Ovary (tissue), 9 donors: ENCODE results near the gene HSD11B1. TPM values are rescaled to one million over a fixed set of nuclear protein-coding genes. Genes with fewer than 3 reads are reported as not detected.

Source experiments
- DNase-seq, 5 donors: peaks; one replicate each; pipeline ENCODE4 v3.0.0-alpha.2; 2019 to 2020
- H3K27ac ChIP-seq, 2 donors: fragments of 200-600 bp; one replicate each; pipeline versions ENCODE4 v1.5.1 to v1.8.0; 2019 to 2022
- H3K27me3 ChIP-seq: fragments of 200-600 bp; one replicate; pipeline ENCODE4 v1.8.0; 2022
- H3K36me3 ChIP-seq: fragments of 200-600 bp; sonication (generic); one replicate; pipeline ENCODE4 v1.5.1; 2019
- H3K4me1 ChIP-seq: one replicate; pipeline ENCODE4 v1.8.1; 2013; ENCODE audit warnings: mild to moderate bottlenecking, moderate library complexity; ENCODE audit not compliant: insufficient read depth
- H3K4me3 ChIP-seq: fragments of 200-600 bp; sonication (generic); one replicate; pipeline ENCODE4 v1.5.1; 2017
- H3K9me3 ChIP-seq, 2 donors: fragments of 200-600 bp in 1 of 2; sonication (generic) in 1 of 2; one replicate each; pipeline versions ENCODE4 v1.5.1 to v1.8.1; 2013 to 2019; ENCODE audit warnings: mild to moderate bottlenecking in 1 of 2, moderate library complexity in 1 of 2
- CTCF ChIP-seq, 3 donors: fragments of 450-650 bp in 2 of 3; fragments of 200-600 bp in 1 of 3; IDR thresholded peaks; one replicate each; pipeline versions ENCODE4 v1.5.1 to v1.8.0; 2016 to 2022; ENCODE audit warnings: antibody characterized with exemption in 3 of 3, mild to moderate bottlenecking in 1 of 3
- EP300 ChIP-seq: sonication (generic); formaldehyde crosslinking; IDR thresholded peaks from one replicate; pipeline ENCODE4 v1.6.1; 2017; ENCODE audit warnings: antibody characterized with exemption
- POLR2A ChIP-seq: fragments of 450-650 bp; IDR thresholded peaks from one replicate; pipeline ENCODE4 v1.6.1; 2017; ENCODE audit warnings: antibody characterized with exemption, mild to moderate bottlenecking, moderate library complexity
- WGBS, 3 donors: extraction: QIAGEN DNeasy Blood & Tissue Kit in 1 of 3; methylation state at CpG; one replicate each; pipeline versions ENCODE4 v1.1.5 to v1.1.7; 2013 to 2017; 5-methylcytosine and 5-hydroxymethylcytosine counted together
- intact Hi-C, 4 donors: fragments of 100-400 bp; cut with DNase I; formaldehyde crosslinking; loops; one replicate each; pipeline versions ENCODE4 v1.11.0 to v1.15.1; 2022 to 2023
- polyA plus RNA-seq, 2 donors: library from polyadenylated mRNA; stranded (reverse); fragments of 200-250 nt in 1 of 2; fragments of 350-450 nt in 1 of 2; fragmentation: Illumina TruSeq in 1 of 2; extraction: RNeasy Lipid Tissue Mini Kit (QIAGEN cat#74804) in 1 of 2; gene quantifications; one replicate each; pipeline ENCODE4 v1.2.3, GENCODE V29; 2013 to 2014
- total RNA-seq, 7 donors: library from RNA; depleted of rRNA in 2 of 7; stranded (reverse); fragments of >200 nt in 2 of 7; fragmentation: NEBNext Ultra II Directional in 3 of 7; extraction: Animal tissue kit (Norgen Biotek cat#: 25700) in 3 of 7; gene quantifications; one replicate each; pipeline versions ENCODE4 v1.1.0 to v1.2.4, GENCODE V29; 2016 to 2023
- donor health status: DM: no; HTN: no; CAD: no; lungs with moderate emphysema.
- donor health status: DM: no; HTN: no; CAD: no.
- donor health status: Bipolar disorder and iron deficiency.
- donor health status: DM: yes; HTN: yes; CAD: no.
- donor health status: DM: no; HTN: no; CAD: no.
- donor health status: DM: yes; HTN: yes; CAD: no.

Gene HSD11B1
- total and polyA plus RNA-seq, 9 donors, result 7.4 to 265 (median 57.7) TPM

GRCh38 chr1:209723756-209724693 lies 19.4 kb downstream of the HSD11B1 start:
- intact Hi-C loops, result no loop called here
- no peak for DNase-seq

GRCh38 chr1:209727286-209727685 lies 22.6 kb downstream of the HSD11B1 start:
- TF ChIP-seq EP300 (no peak), POLR2A (no peak), CTCF (IDR thresholded peaks at IDR 0.05) (no peak)
- intact Hi-C loops, result no loop called here
- H3K4me3 ChIP-seq, result no peak overlapping the region
- 87 to 93% (median 88%) methylated on average over 2 of the region's 2 CpGs for WGBS, 3 donors
- no peak overlapping the region for H3K27ac ChIP-seq
- H3K27me3 ChIP-seq, result no peaks in the 10 kb centered on the region
- H3K9me3 ChIP-seq, result no peaks in the 10 kb centered on the region
- DNase-seq, result no peak
- peaks cover 3% of the 10 kb centered on the region for H3K4me1 ChIP-seq
- H3K36me3 ChIP-seq, result no peaks in the 10 kb centered on the region

More at GRCh38 chr1:209723756-209724693, 19.4 kb downstream of the HSD11B1 start:
- no peak for TF ChIP-seq POLR2A
- TF ChIP-seq EP300, result no peak
- TF ChIP-seq CTCF (IDR thresholded peaks at IDR 0.05), result no peak
- H3K36me3 ChIP-seq, result no peaks in the 10 kb centered on the region
- WGBS, 3 donors, result 61 to 63% (median 61%) methylated on average over 3 of the region's 3 CpGs
- H3K27ac ChIP-seq, result peak overlapping the region in 1 of 2 donors; percentile 41
- no peaks in the 10 kb centered on the region for H3K9me3 ChIP-seq
- no peak overlapping the region for H3K4me3 ChIP-seq
- peaks cover 16% of the 10 kb centered on the region for H3K4me1 ChIP-seq
- no peaks in the 10 kb centered on the region for H3K27me3 ChIP-seq

GRCh38 chr1:209727785-209728184 lies 23.1 kb downstream of the HSD11B1 start:
- no peak overlapping the region for H3K27ac ChIP-seq
- H3K4me1 ChIP-seq, result peaks cover 5% of the 10 kb centered on the region
- WGBS, 3 donors, result 79 to 88% (median 79%) methylated on average over 3 of the region's 3 CpGs
- intact Hi-C loops, result no loop called here
- TF ChIP-seq EP300 (no peak), POLR2A (no peak), CTCF (IDR thresholded peaks at IDR 0.05) (no peak)
- H3K4me3 ChIP-seq, result no peak overlapping the region
- H3K36me3 ChIP-seq, result no peaks in the 10 kb centered on the region
- no peaks in the 10 kb centered on the region for H3K9me3 ChIP-seq
- H3K27me3 ChIP-seq, result no peaks in the 10 kb centered on the region
- DNase-seq, result no peak

GRCh38 chr1:209728466-209728865 lies 23.8 kb downstream of the HSD11B1 start:
- Histone ChIP-seq H3K27ac (no peak overlapping the region), H3K4me1 (peaks cover 9% of the 10 kb centered on the region), H3K4me3 (no peak overlapping the region), H3K27me3 (no peaks in the 10 kb centered on the region), H3K9me3 (no peaks in the 10 kb centered on the region), H3K36me3 (no peaks in the 10 kb centered on the region)
- TF ChIP-seq EP300 (no peak), POLR2A (no peak), CTCF (IDR thresholded peaks at IDR 0.05) (no peak)
- WGBS, 3 donors, result 20 to 72% (median 32%) methylated on average over 1 of the region's 1 CpG
- DNase-seq, result no peak
- intact Hi-C loops, result no loop called here
